Measurements from ENCODE around the gene OR52N2. TPM values are rescaled to one million over a fixed set of nuclear protein-coding genes. Genes with fewer than 3 reads are reported as not detected.

OR52N2 gene
- polyA plus RNA-seq, 1 donor (not counting 4 experiments of a cell fraction or from before 2014, with no cell fraction given), result not detected

- no peak overlapping the region for H3K9ac ChIP-seq (ENCODE audit: control insufficient read depth, extremely low read depth, insufficient read depth, low read length)
- DNase-seq (ENCODE audit: low read depth, low spot score) (no peak), FAIRE-seq (no peak)
- H2AFZ ChIP-seq (ENCODE audit: control insufficient read depth, low read length), result no peak overlapping the region
- dilution Hi-C loops (cut with MboI; ENCODE audit: extremely low pct_ligation_motif_present, low sequenced_read_pairs), result no loop called here
- H3K36me3 ChIP-seq (ENCODE audit: control insufficient read depth in 2 of 2, extremely low read depth in 1 of 2, insufficient read depth in 2 of 2, low read length in 2 of 2), result no peaks in the 10 kb centered on the region
- no peaks in the 10 kb centered on the region for H3K9me3 ChIP-seq (ENCODE audit: control insufficient read depth, low read depth, low read length)
- no peaks in the 10 kb centered on the region for H3K9me1 ChIP-seq (ENCODE audit: control insufficient read depth, extremely low read depth, insufficient read depth, low read length)
- no peak for TF ChIP-seq EZH2 (IDR thresholded peaks at IDR 0.05; ENCODE audit: low read length)
- no peak overlapping the region for H3K4me2 ChIP-seq (ENCODE audit: control insufficient read depth, extremely low read depth, insufficient read depth, low read depth, low read length)
- H3K4me3 ChIP-seq (ENCODE audit: control insufficient read depth in 2 of 3, extremely low read depth in 1 of 3, insufficient read depth in 2 of 3, low read depth in 1 of 3, low read length in 3 of 3), result no peak overlapping the region
- no peaks in the 10 kb centered on the region for H3K27me3 ChIP-seq (ENCODE audit: control insufficient read depth, extremely low read depth, insufficient read depth, low read length)
- no peaks in the 10 kb centered on the region for H4K20me1 ChIP-seq (ENCODE audit: control insufficient read depth, extremely low read depth, insufficient read depth, low read length)
- H3K27ac ChIP-seq (ENCODE audit: control insufficient read depth, insufficient read depth, low read length), result no peak overlapping the region
- no peaks in the 10 kb centered on the region for H3K79me2 ChIP-seq (ENCODE audit: control insufficient read depth, insufficient read depth, low read length)
- no peaks in the 10 kb centered on the region for H3K4me1 ChIP-seq (ENCODE audit: control insufficient read depth, extremely low read depth, insufficient read depth, low read length)
These were observed 12.2 kb upstream of the OR52N2 start for GRCh38 chr11:5796541-5796940.

- H3K27me3 ChIP-seq (ENCODE audit: control insufficient read depth, extremely low read depth, insufficient read depth, low read length), result peaks cover under 1% of the 10 kb centered on the region
- dilution Hi-C loops (cut with MboI; ENCODE audit: extremely low pct_ligation_motif_present, low sequenced_read_pairs), result no loop called here
- H3K9me1 ChIP-seq (ENCODE audit: control insufficient read depth, extremely low read depth, insufficient read depth, low read length), result no peaks in the 10 kb centered on the region
- no peak overlapping the region for H3K4me2 ChIP-seq (ENCODE audit: control insufficient read depth, extremely low read depth, insufficient read depth, low read depth, low read length)
- TF ChIP-seq CTCF (optimal IDR thresholded peaks at IDR 0.05 in 1 of 3, IDR thresholded peaks at IDR 0.05 in 1 of 3, conservative IDR thresholded peaks at IDR 0.05 in 1 of 3; ENCODE audit: extremely low read depth in 1 of 3, insufficient read depth in 2 of 3, low read length in 3 of 3) (no peak), EZH2 (IDR thresholded peaks at IDR 0.05; ENCODE audit: low read length) (no peak)
- no peak overlapping the region for H3K4me3 ChIP-seq (ENCODE audit: control insufficient read depth in 2 of 3, extremely low read depth in 1 of 3, insufficient read depth in 2 of 3, low read depth in 1 of 3, low read length in 3 of 3)
- no peaks in the 10 kb centered on the region for H3K79me2 ChIP-seq (ENCODE audit: control insufficient read depth, insufficient read depth, low read length)
- no peak overlapping the region for H3K27ac ChIP-seq (ENCODE audit: control insufficient read depth, insufficient read depth, low read length)
- H3K4me1 ChIP-seq (ENCODE audit: control insufficient read depth, extremely low read depth, insufficient read depth, low read length), result peaks cover 3% of the 10 kb centered on the region
- no peaks in the 10 kb centered on the region for H4K20me1 ChIP-seq (ENCODE audit: control insufficient read depth, extremely low read depth, insufficient read depth, low read length)
- FAIRE-seq (no peak), DNase-seq (ENCODE audit: low read depth, low spot score) (no peak)
- no peaks in the 10 kb centered on the region for H3K36me3 ChIP-seq (ENCODE audit: control insufficient read depth in 2 of 2, extremely low read depth in 1 of 2, insufficient read depth in 2 of 2, low read length in 2 of 2)
- no peak overlapping the region for H3K9ac ChIP-seq (ENCODE audit: control insufficient read depth, extremely low read depth, insufficient read depth, low read length)
- H3K9me3 ChIP-seq (ENCODE audit: control insufficient read depth, low read depth, low read length), result no peaks in the 10 kb centered on the region
- no peak overlapping the region for H2AFZ ChIP-seq (ENCODE audit: control insufficient read depth, low read length)
These were observed 4.7 kb upstream of the OR52N2 start for GRCh38 chr11:5803982-5804381.

- peak in 1 of 3 experiments; percentile 20 for TF ChIP-seq CTCF (optimal IDR thresholded peaks at IDR 0.05 in 1 of 3, IDR thresholded peaks at IDR 0.05 in 1 of 3, conservative IDR thresholded peaks at IDR 0.05 in 1 of 3; ENCODE audit: extremely low read depth in 1 of 3, insufficient read depth in 2 of 3, low read length in 3 of 3)
- TF ChIP-seq EZH2 (IDR thresholded peaks at IDR 0.05; ENCODE audit: low read length), result no peak
- peaks cover 3% of the 10 kb centered on the region for H3K4me1 ChIP-seq (ENCODE audit: control insufficient read depth, extremely low read depth, insufficient read depth, low read length)
- FAIRE-seq (no peak), DNase-seq (ENCODE audit: low read depth, low spot score) (no peak)
- no peak overlapping the region for H3K4me3 ChIP-seq (ENCODE audit: control insufficient read depth in 2 of 3, extremely low read depth in 1 of 3, insufficient read depth in 2 of 3, low read depth in 1 of 3, low read length in 3 of 3)
- H3K4me2 ChIP-seq (ENCODE audit: control insufficient read depth, extremely low read depth, insufficient read depth, low read depth, low read length), result no peak overlapping the region
- H2AFZ ChIP-seq (ENCODE audit: control insufficient read depth, low read length), result no peak overlapping the region
- no peaks in the 10 kb centered on the region for H4K20me1 ChIP-seq (ENCODE audit: control insufficient read depth, extremely low read depth, insufficient read depth, low read length)
- no peaks in the 10 kb centered on the region for H3K36me3 ChIP-seq (ENCODE audit: control insufficient read depth in 2 of 2, extremely low read depth in 1 of 2, insufficient read depth in 2 of 2, low read length in 2 of 2)
- no peaks in the 10 kb centered on the region for H3K9me3 ChIP-seq (ENCODE audit: control insufficient read depth, low read depth, low read length)
- H3K27ac ChIP-seq (ENCODE audit: control insufficient read depth, insufficient read depth, low read length), result no peak overlapping the region
- dilution Hi-C loops (cut with MboI; ENCODE audit: extremely low pct_ligation_motif_present, low sequenced_read_pairs), result no loop called here
- H3K27me3 ChIP-seq (ENCODE audit: control insufficient read depth, extremely low read depth, insufficient read depth, low read length), result peaks cover 5% of the 10 kb centered on the region
- H3K9ac ChIP-seq (ENCODE audit: control insufficient read depth, extremely low read depth, insufficient read depth, low read length), result no peak overlapping the region
- H3K79me2 ChIP-seq (ENCODE audit: control insufficient read depth, insufficient read depth, low read length), result no peaks in the 10 kb centered on the region
- H3K9me1 ChIP-seq (ENCODE audit: control insufficient read depth, extremely low read depth, insufficient read depth, low read length), result no peaks in the 10 kb centered on the region
These were observed 1.1 kb upstream of the OR52N2 start for GRCh38 chr11:5807580-5807979.
